ENCODE measurements around the gene BEAN1.
"Not testable (repeated sequence)": the region's sequence is repeated elsewhere in the genome, so short reads cannot be mapped to it uniquely, and the experiment has no call there.

BEAN1 gene

GRCh38 chr16:66458292-66458691 is 31.2 kb downstream of the BEAN1 start:
- TF ChIP-seq CTCF (IDR thresholded peaks at IDR 0.05; ENCODE audit: low read depth, low read length, missing control alignments), result no peak
- no peak overlapping the region for H3K4me3 ChIP-seq (replicated peaks; ENCODE audit: low read depth, low read length)
- no peak for DNase-seq (ENCODE audit: extremely low read depth, low read depth)

- H3K4me3 ChIP-seq (replicated peaks; ENCODE audit: low read depth, low read length), result no peak overlapping the region
- no peak for DNase-seq (ENCODE audit: extremely low read depth, low read depth)
- no peak for TF ChIP-seq CTCF (IDR thresholded peaks at IDR 0.05; ENCODE audit: low read depth, low read length, missing control alignments)
These were observed 31.8 kb downstream of the BEAN1 start for GRCh38 chr16:66458853-66459252.

GRCh38 chr16:66459878-66460277 is 32.8 kb downstream of the BEAN1 start:
- no peak overlapping the region for H3K4me3 ChIP-seq (replicated peaks; ENCODE audit: low read depth, low read length)
- no peak for DNase-seq (ENCODE audit: extremely low read depth, low read depth)
- no peak for TF ChIP-seq CTCF (IDR thresholded peaks at IDR 0.05; ENCODE audit: low read depth, low read length, missing control alignments)

- no peak for DNase-seq (ENCODE audit: extremely low read depth, low read depth)
- no peak overlapping the region for H3K4me3 ChIP-seq (replicated peaks; ENCODE audit: low read depth, low read length)
- TF ChIP-seq CTCF (IDR thresholded peaks at IDR 0.05; ENCODE audit: low read depth, low read length, missing control alignments), result no peak
These were observed 33.6 kb downstream of the BEAN1 start for GRCh38 chr16:66460703-66461102.

GRCh38 chr16:66462912-66463311 is 35.8 kb downstream of the BEAN1 start:
- no peak for TF ChIP-seq CTCF (IDR thresholded peaks at IDR 0.05; ENCODE audit: low read depth, low read length, missing control alignments)
- no peak overlapping the region for H3K4me3 ChIP-seq (replicated peaks; ENCODE audit: low read depth, low read length)
- DNase-seq (ENCODE audit: extremely low read depth, low read depth), result no peak

- not testable (repeated sequence) for H3K4me3 ChIP-seq (replicated peaks; ENCODE audit: low read depth, low read length); DNase-seq (ENCODE audit: extremely low read depth, low read depth)
These were observed 38.9 kb downstream of the BEAN1 start for GRCh38 chr16:66465946-66466345.

- not testable (repeated sequence) for DNase-seq (ENCODE audit: extremely low read depth, low read depth); H3K4me3 ChIP-seq (replicated peaks; ENCODE audit: low read depth, low read length)
These were observed 39.5 kb downstream of the BEAN1 start for GRCh38 chr16:66466636-66467035.

GRCh38 chr16:66467611-66468010 is 40.5 kb downstream of the BEAN1 start:
- H3K4me3 ChIP-seq (replicated peaks; ENCODE audit: low read depth, low read length), result no peak overlapping the region
- TF ChIP-seq CTCF (IDR thresholded peaks at IDR 0.05; ENCODE audit: low read depth, low read length, missing control alignments), result no peak
- no peak for DNase-seq (ENCODE audit: extremely low read depth, low read depth)

Measured in HFF-Myc (cell line).